HG03342 (cell line): ENCODE data around the gene KCNIP1.

Experiments
- ATAC-seq: cut with Tn5 transposase; IDR thresholded peaks from one replicate; pipeline ENCODE4 v1.9.1; 2021; ENCODE audit warnings: mild to moderate bottlenecking, moderate library complexity; ENCODE audit not compliant: unreplicated experiment

The KCNIP1 gene

GRCh38 chr5:170482511-170482910, 21.3 kb upstream of the KCNIP1 start:
- ATAC-seq, result no peak

DNA sequence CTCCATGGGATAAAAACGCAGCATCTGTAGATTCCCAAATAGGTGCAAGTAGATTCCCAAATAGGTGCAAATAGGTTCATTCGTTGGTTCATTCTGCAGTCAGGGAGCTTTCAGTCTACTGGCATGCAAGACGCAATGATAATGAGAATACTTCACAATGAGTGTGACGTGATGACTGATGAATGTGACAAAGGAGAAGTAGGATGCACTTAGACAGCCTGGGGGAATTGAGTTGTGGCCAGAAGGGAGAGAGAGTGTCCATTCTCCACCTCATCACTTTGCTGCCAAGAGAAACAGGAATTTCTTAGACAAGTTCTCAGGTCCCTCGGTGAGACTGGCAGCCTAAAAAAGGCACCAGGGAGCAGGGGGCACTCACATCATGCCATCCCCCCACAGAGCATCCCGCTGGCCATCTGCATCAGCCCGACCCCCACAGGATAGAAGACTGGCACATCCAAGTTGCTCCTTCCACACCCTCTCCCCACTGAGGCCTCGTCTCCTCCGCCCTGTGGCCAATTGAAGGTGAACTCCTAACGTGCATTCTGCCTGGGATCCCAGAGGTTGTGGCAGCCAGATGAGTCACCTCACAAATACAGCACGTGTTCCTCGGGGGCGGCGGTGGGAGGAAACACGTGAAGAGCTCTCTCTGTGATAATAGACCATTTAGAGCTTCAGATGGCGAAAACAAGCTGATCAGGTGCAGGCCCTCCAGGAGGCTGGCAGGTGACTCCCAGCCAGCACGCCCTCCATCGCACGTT, 19.9 kb upstream of the KCNIP1 start:
- ATAC-seq, result no peak

DNA sequence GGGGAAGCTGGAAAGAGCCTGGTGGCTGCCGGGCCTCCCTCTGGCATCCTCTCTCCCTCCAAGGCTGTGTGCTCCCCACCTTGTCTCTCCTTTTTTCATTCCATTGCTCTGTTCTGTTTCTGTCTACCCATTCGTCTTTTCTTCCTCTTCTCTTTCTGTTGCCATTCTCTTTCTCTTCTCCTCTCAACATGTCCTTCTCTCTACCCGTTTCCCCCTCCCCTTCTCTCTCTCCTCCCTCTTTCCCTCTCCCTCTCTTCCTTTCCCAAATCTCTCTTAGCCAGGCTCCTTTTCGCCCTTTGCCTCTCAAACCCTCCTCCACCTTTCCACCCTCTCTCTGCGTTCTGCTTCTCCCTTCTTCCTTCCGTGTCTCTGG, 19.4 kb upstream of the KCNIP1 start:
- ATAC-seq, result no peak

GRCh38 chr5:170484847-170485615, 18.8 kb upstream of the KCNIP1 start:
- no peak for ATAC-seq

- no peak for ATAC-seq
These were observed 18.3 kb upstream of the KCNIP1 start for GRCh38 chr5:170485616-170485911.

DNA sequence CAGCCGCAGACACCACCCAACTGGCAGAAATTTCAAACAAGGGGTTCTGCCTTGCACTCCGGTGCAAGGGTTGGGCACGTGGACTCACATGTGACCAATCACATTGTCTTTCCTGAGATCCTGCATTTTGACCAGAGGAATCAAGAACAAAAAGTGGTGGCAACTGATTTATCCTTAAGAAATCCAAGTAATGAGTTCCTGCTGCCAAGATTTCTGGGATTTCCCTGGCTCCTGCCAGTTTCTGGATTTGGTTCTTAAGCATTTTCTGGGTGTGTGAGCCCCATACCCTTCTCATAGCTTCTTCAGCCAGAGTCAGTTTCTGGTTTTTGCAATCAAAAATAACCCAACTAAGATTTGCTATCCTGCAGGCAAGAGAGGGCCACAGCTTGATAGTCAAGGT, 17.4 kb upstream of the KCNIP1 start:
- ATAC-seq, result no peak

- no peak for ATAC-seq
These were observed 15.2 kb upstream of the KCNIP1 start for GRCh38 chr5:170488570-170488969.

GRCh38 chr5:170489199-170489598, 14.6 kb upstream of the KCNIP1 start:
- no peak for ATAC-seq

GRCh38 chr5:170490381-170490780, 13.4 kb upstream of the KCNIP1 start:
- no peak for ATAC-seq

DNA sequence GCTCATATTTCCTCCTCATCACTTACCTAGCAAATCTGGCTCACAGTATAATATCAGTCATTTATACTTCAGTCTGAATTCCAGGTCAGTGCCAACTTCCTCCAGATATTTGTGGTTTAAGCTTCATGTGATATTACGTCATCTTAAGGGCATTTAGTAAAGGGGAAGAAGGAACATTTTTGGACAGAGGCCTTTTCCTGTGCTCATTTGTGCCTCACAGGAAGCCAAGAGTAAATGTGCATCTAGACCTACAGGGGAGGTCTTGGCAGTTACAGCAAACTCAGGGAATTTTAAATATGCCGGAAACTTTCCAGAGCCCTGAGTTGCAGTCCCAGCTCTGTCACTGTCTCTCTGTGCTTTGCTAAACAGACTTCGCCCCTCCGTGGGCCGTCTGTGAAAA, 12.3 kb upstream of the KCNIP1 start:
- no peak for ATAC-seq

DNA sequence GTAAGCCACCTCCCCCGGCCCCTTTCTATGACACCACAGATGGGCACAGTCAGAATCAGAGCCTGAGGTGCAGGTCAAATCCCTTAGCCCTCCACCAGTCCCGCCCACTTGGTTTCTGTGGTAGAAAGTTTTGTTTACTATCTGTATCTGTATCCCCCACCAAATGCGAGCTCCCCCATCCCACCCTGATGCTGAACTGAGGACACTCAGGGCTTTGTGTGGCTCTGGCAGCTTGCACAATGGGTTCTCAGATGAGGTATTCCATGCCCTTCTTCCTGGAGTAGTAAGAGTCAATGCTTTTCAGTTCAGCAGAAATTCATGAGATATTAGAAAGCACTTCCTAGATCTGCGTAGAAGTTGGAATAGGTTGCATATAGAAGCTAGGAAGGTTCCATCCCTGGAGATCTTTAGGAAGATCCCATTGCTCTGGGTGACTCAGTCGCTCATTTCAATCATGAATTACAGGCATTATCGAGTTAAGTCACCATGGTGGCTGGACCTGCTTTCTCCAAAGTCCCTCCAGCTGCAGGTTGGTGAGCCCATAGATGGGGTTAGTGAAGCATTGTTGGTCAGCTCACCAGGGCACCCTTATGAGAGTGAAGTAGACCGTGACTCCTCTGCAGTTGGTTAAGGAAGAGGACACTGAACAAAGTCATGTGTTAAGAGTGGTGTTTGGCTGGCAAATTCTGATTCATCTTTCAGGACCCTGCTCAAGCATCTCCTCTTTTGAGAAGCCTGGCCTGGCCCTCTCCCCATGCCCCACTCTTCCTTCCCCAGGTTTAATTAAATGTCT, 10.6 kb upstream of the KCNIP1 start:
- ATAC-seq, result no peak

DNA sequence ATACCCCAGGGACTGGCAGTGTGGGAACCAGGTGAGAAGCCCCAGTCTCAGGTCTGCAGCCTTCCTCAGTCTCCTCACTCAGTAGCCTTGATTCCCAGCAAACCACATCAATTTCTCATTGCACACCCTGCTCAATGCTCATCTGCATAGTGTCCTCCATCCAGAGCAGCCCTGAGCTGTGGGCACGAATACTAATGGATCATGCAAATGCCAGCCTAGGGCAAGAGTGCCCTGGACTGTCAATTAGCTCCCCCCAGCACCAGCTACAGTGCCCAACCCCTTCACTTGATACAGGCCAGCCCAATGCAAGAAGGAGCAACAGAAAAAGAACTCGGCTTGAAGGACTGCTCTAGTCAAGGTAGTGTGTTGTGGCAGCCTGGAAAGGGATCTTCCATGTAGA, 9.8 kb upstream of the KCNIP1 start:
- no peak for ATAC-seq

GRCh38 chr5:170495825-170496661, 7.8 kb upstream of the KCNIP1 start:
- no peak for ATAC-seq

- ATAC-seq, result no peak
These were observed 7.2 kb upstream of the KCNIP1 start for GRCh38 chr5:170496662-170497028.

DNA sequence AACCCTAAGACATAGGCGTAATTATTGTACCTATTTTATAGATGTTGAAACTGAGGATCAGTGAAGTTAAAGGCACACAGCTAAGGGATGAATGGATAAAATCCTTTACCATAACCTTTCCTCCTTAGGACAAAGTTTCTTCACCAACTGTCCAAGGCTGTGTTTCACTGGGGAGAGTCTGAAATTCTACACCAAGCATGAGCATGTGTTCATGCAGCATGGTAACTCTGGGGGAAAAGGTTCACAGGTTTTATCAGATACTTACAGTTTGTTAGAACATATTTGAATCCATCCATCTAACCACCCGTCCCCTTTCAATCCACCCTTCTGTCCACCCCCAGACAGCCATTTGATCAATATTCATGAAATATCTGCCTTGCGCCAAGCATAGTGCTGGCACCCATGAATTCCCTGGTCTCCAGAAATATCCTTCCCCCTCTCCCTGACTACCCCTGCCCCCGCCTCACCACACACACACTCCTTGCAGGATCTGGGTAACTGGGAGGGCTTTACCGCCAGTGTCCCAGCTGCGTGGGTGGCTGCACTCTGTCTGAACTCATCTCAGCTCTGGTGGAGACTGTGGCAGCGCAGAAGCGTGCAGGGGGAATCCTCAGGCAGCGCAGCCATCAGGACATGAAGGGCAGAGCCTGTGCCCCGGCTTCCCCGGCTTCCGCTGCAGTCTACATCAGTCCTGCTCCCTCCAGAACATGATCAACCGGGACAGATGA, 6.3 kb upstream of the KCNIP1 start:
- no peak for ATAC-seq

DNA sequence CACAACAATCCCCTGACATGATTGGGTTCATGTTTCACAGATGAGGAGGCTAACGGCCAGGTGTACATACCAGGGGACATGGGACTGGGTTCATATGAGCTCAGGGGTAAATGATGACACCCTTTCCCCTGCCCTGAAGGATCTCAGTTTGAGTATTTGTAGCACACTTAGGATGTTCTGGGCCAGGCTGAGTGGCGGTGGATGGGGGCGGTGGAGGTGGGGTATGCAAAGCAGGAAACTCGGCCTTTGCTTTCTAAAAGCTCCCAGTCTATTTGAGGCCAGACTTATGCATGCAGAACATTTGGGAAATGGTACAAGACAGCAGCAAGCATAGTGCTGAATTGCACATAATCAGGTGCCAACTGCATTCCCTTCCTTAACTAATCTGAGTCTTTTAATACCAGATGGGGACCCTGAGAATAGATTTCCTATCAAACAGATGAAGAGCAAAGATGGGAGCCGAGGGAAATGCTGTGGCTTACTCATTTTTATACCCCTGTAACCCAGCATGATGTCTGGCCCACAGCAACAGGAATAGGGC, 4.9 kb upstream of the KCNIP1 start:
- ATAC-seq, result no peak

DNA sequence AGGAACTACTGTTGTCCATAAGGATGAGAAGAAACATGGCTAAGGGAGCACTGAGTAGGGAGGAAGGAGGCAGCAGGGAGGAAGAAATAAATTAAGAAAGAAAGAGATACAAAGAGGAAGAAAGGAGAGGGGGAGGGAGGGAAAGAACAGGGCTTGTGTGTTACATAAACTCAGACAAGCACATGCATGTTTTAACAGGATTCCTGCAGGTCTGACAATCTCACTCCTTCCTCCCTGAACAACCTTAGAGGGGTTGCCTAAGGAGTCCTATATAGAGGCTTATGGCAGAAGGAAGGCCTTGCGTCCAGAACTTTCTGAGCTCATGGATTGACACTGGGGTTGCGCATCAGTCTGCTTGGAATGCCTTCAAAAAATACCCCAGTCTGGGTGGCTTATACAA, 4.2 kb upstream of the KCNIP1 start:
- no peak for ATAC-seq

DNA sequence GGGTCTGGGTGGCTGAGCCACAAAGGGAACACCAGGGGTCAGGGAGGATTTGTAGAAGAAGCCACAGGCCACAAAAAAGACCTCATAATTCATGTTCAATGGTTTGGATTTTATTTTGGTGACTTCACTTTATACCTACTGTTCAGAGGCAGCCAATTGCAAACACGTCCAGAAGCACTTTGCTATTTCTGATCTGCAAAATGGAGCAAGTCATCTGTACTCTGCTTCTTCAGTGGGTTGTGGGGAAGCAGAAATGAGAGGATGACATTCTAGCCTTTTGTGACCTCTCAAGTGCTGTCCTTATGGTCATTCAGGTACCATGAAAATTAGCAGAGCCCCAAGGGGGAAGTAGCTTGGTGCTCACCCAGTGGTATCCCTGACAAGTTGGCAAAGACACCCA, 2.5 kb upstream of the KCNIP1 start:
- no peak for ATAC-seq

DNA sequence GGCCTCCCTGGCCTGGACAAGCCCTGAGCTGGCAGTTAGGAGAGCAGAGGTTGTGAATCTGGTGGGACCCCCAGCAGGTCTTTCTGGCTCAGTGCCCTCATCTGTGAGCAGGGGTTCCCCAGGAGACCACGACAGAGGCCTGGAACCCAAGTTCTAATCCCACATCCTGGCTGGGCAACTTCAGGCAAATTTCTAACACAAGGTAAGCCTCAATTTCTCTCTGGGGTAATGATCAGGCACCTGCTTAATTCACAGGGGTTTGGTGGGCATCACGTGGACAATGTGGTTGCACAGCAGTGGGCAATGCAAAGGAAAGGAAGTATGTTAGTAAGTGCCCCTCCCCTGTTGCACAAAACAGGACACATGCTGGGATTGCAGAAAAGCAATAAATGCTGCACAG, 1.9 kb upstream of the KCNIP1 start:
- no peak for ATAC-seq

- no peak for ATAC-seq
These were observed 921 bp downstream of the KCNIP1 start for GRCh38 chr5:170504616-170505266.
